Suprapubic skin (tissue), 3 donors: ENCODE results near the gene SH3RF1.

Source experiments
- CTCF ChIP-seq, 2 donors: fragments of 200-600 bp in 1 of 2; fragments of 450-650 bp in 1 of 2; sonication (generic) in 1 of 2; IDR thresholded peaks; one replicate each; pipeline ENCODE4 v1.5.1; 2016 to 2019; ENCODE audit warnings: antibody characterized with exemption in 2 of 2, mild to moderate bottlenecking in 1 of 2, moderate library complexity in 1 of 2
- POLR2A ChIP-seq, 2 donors: fragments of 450-650 bp; IDR thresholded peaks; one replicate each; pipeline ENCODE4 v1.6.1; 2017; ENCODE audit warnings: antibody characterized with exemption in 2 of 2, mild to moderate bottlenecking in 2 of 2, moderate library complexity in 2 of 2

GRCh38 chr4:169259271-169259670 lies 11.5 kb downstream of the SH3RF1 start:
- TF ChIP-seq CTCF (IDR thresholded peaks at IDR 0.05): no peak
- no peak for TF ChIP-seq POLR2A (IDR thresholded peaks at IDR 0.05)
